Measurements from ENCODE around the gene RBM43.

DNA sequence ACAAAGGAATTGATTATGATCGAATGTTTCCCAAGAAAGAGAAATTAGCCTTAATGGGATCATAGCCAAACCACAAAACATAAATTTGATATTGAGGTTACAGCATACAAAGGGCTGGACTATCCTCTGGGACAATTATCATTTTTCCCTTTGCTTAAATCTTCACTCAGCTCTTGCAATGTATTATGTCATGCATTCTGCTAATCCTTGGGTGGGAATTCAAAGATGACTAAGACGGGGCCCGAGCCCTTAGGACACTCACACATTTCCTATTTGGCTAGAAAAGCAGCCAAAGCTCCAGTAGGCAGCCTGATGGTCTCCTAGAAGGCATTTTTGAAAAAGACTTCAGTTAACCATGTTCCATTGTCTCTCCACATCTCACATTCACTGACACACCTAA is 45.0 kb upstream of the RBM43 start:
- TF ChIP-seq CTCF (IDR thresholded peaks at IDR 0.05) (no peak), ZFX (IDR thresholded peaks at IDR 0.05; ENCODE audit: borderline replicate concordance) (no peak)

Data from 22Rv1 (cell line).